Ovary (tissue), 3 donors: ENCODE results near the gene ZNF106.

Experiments used
- POLR2A ChIP-seq: fragments of 450-650 bp; IDR thresholded peaks from one replicate; pipeline ENCODE4 v1.6.1; 2017; ENCODE audit warnings: antibody characterized with exemption, mild to moderate bottlenecking, moderate library complexity
- TF ChIP-seq, protein P1 (sequence below), 3 donors: fragments of 450-650 bp in 2 of 3; fragments of 200-600 bp in 1 of 3; IDR thresholded peaks; one replicate each; pipeline versions ENCODE4 v1.5.1 to v1.8.0; 2016 to 2022; ENCODE audit warnings: antibody characterized with exemption in 3 of 3, mild to moderate bottlenecking in 1 of 3
- donor health status: DM: no; HTN: no; CAD: no.

DNA sequence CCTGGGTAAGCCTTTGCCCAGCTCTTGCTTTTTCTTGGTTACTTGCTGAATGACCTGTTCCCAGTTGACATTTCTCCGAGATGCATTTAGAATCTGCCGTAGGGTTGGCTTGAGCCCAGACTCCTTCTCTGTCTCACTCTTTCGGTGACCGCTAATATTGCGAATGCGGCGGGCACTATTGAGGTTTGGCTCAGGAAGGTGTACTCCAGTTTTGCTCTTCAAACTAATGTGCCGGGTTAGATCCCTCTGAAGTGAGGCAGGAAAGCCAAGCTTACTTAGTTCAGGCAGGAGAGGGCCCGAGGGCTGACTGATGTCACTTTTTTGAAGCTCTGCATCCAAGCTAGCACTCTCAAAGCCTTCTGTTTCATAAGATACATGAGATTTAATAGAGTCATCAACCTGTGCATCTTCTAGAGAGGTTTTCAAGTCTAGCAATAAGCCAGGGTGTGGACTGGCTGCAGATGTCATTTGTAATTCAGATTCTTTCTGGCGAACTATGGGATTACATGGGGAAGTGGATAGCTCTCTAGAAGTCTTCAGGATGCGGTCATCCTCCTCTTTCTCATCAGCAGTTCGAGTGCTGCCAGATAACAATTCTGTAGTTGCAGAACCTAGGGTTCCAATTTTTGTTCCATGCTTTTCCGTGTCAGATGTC lies 41.0 kb downstream of the ZNF106 start:
- no peak for TF ChIP-seq POLR2A
- TF ChIP-seq, protein P1, sequence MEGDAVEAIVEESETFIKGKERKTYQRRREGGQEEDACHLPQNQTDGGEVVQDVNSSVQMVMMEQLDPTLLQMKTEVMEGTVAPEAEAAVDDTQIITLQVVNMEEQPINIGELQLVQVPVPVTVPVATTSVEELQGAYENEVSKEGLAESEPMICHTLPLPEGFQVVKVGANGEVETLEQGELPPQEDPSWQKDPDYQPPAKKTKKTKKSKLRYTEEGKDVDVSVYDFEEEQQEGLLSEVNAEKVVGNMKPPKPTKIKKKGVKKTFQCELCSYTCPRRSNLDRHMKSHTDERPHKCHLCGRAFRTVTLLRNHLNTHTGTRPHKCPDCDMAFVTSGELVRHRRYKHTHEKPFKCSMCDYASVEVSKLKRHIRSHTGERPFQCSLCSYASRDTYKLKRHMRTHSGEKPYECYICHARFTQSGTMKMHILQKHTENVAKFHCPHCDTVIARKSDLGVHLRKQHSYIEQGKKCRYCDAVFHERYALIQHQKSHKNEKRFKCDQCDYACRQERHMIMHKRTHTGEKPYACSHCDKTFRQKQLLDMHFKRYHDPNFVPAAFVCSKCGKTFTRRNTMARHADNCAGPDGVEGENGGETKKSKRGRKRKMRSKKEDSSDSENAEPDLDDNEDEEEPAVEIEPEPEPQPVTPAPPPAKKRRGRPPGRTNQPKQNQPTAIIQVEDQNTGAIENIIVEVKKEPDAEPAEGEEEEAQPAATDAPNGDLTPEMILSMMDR (IDR thresholded peaks at IDR 0.05), result no peak
